Measurements from ENCODE around the gene NUP98.
"Not testable (repeated sequence)": the region's sequence is repeated elsewhere in the genome, so short reads cannot be mapped to it uniquely, and the experiment has no call there.

NUP98 gene

GRCh38 chr11:3815845-3816244, 18.5 kb upstream of the NUP98 start:
- CTCF ChIA-PET = no interaction called here
- POLR2A ChIA-PET (ENCODE audit: low non-redundant PET) = no interaction called here
- DNase-seq (ENCODE audit: low spot score) = no peak
- no peak for TF ChIP-seq CTCF (conservative IDR thresholded peaks at IDR 0.05; ENCODE audit: low read depth)
- no peak overlapping the region for H3K27ac ChIP-seq

- CTCF ChIA-PET = interaction anchor here (0.6 kb wide), 1 partner anchor 70 kb away, joined by 3 read pairs; no protein-coding TSS in a partner anchor
- POLR2A ChIA-PET (ENCODE audit: low non-redundant PET); H3K27ac ChIP-seq; DNase-seq (ENCODE audit: low spot score): not testable (repeated sequence)
Measured at GRCh38 chr11:3814832-3815231, 17.5 kb upstream of the NUP98 start.

GRCh38 chr11:3810951-3811350, 13.6 kb upstream of the NUP98 start:
- no peak for TF ChIP-seq CTCF (conservative IDR thresholded peaks at IDR 0.05; ENCODE audit: low read depth)
- ChIA-PET POLR2A (ENCODE audit: low non-redundant PET) (interaction anchor here (0.7 kb wide), 1 partner anchor 30 kb away, joined by 3 read pairs; the partner anchor contains the start of gene RHOG), CTCF (interaction anchor here (0.6 kb wide), 2 partner anchors 35 to 101 kb away, joined by 3 to 4 read pairs; no protein-coding TSS in a partner anchor)
- no peak overlapping the region for H3K27ac ChIP-seq
- no peak for DNase-seq (ENCODE audit: low spot score)

- DNase-seq (ENCODE audit: low spot score) = no peak
- POLR2A ChIA-PET (ENCODE audit: low non-redundant PET) = interaction anchor here (0.7 kb wide), 1 partner anchor 30 kb away, joined by 3 read pairs; the partner anchor contains the start of gene RHOG
- TF ChIP-seq CTCF (conservative IDR thresholded peaks at IDR 0.05; ENCODE audit: low read depth) = no peak
Measured at GRCh38 chr11:3810446-3810845, 13.1 kb upstream of the NUP98 start.

GRCh38 chr11:3809624-3809928, 12.2 kb upstream of the NUP98 start:
- ChIA-PET POLR2A (ENCODE audit: low non-redundant PET) (no interaction called here), CTCF (interaction anchor here (0.5 to 3.0 kb wide), 6 partner anchors 16 to 1815 kb away, joined by 3 to 12 read pairs (median 3); partner anchors contain the start of gene TRIM34)
- TF ChIP-seq CTCF (conservative IDR thresholded peaks at IDR 0.05; ENCODE audit: low read depth) = no peak
- no peak overlapping the region for H3K27ac ChIP-seq
- DNase-seq (ENCODE audit: low spot score) = no peak

More at GRCh38 chr11:3810446-3810845, 13.1 kb upstream of the NUP98 start:
- no peak overlapping the region for H3K27ac ChIP-seq
- CTCF ChIA-PET = interaction anchor here (0.6 to 3.0 kb wide), 3 partner anchors 31 to 101 kb away, joined by 3 to 12 read pairs (median 4); no protein-coding TSS in a partner anchor

GRCh38 chr11:3808861-3809623, 11.7 kb upstream of the NUP98 start:
- TF ChIP-seq CTCF (conservative IDR thresholded peaks at IDR 0.05; ENCODE audit: low read depth) = peak; percentile 62; the same call in 1 of the 2 replicates
- DNase-seq (ENCODE audit: low spot score) = peak; percentile 79
- ChIA-PET CTCF (interaction anchor here (0.5 to 3.0 kb wide), 14 partner anchors 10 to 266 kb away, joined by 3 to 12 read pairs (median 3); no protein-coding TSS in a partner anchor), POLR2A (ENCODE audit: low non-redundant PET) (no interaction called here)
- peak overlapping the region; percentile 71 for H3K27ac ChIP-seq
